HG03280 (cell line): ENCODE measurements around the gene PROSER2.
"Not testable (repeated sequence)": the region's sequence is repeated elsewhere in the genome, so short reads cannot be mapped to it uniquely, and the experiment has no call there.

Source experiments
- ATAC-seq: cut with Tn5 transposase; IDR thresholded peaks from one replicate; pipeline ENCODE4 v1.9.1; 2021; ENCODE audit warnings: mild to moderate bottlenecking, moderate library complexity; ENCODE audit not compliant: unreplicated experiment

The PROSER2 gene

DNA sequence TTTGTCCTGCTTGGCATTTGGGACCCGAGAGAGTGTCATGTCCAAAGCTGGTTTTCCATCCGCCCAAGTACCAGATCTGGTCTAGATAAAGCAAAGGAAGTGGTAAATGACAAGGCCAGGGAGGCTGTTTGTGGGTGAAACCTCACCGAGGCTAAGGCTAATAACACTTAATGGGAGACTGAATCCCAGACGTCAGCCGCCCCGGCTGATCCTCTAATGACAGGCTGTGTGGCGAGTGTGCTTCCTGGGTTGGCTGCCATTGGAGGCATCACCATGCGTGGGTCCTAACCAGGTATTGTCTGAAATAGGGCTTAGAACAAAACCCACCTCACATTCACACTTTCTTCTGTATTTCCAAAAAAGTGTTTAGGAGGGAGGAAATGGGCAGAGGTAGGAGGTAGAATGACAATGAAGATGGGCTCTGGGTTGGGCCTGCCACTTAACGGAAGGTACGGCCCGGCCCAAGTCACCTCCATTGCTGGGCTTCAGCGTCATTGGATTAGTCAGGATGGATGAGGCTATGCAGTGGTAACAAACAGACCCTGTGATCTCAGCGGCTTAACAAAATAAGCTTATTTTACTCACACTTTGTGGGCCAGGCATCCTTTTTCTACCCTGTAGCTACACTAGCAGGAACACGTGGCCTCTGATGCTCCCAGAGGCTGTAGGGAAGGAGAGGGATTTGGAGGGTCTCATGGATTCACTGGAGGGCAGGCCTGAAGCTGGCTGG lies 59.7 kb downstream of the PROSER2 start:
- ATAC-seq: no peak

DNA sequence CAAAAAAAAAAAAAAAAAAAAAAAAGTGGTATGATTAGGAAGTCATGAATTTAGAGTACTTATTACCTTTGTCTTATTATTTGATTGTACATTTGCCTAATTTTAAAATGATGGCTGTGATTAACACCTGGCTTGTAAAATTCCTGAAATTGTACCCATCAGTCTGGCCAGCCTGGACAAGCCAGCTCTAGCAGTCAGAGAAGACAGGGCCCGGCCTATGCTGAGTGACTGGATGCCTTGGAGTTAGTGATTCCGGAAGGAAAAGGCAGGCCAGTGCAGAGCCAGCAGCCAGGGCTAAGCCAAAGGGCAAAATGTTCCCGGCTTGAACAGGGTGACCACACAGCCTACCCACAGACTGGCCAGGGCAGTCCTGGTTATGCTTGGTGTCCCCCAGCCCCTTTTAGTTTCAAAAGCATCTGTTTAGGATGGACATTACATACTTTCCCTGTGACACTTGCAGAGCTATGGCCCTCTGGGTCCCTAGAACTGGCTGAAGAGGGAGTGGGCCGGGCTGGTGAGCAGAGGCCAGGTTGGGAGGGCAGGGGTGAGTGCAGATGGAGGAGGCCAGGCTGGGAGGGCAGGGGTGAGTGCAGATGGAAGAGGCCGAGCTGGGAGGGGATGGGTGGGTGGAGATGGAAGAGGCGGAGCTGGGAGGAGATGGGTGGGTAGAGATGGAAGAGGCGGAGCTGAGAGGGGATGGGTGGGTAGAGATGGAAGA lies 61.7 kb downstream of the PROSER2 start:
- ATAC-seq: no peak

DNA sequence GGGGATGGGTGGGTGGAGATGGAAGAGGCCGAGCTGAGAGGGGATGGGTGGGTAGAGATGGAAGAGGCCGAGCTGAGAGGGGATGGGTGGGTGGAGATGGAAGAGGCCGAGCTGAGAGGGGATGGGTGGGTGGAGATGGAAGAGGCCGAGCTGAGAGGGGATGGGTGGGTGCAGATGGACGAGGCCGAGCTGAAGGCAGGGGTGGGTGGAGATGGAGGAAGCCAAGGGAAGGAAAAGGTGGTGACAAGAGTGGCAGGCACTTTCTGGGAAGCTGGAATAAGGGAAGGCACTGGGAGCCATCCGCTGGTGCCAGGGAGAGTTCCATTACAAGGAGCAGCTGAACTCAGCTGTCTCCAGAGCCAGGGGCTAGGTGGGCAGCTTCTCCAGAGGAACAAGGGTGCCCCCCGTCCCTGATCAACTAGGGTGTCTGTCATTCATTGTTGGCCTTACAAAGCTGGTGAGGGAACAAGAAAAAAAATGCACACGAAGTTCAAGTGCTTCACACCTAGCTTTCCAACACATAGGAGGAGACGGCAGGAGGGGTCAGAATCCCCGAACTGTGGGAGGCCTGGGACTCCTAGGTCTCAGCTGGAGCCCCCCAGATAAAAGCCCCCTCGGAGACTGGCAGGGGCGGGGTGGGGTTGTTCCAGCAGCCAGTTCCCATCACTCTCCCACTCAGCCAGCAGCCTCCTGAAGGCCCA lies 62.4 kb downstream of the PROSER2 start:
- ATAC-seq: no peak

DNA sequence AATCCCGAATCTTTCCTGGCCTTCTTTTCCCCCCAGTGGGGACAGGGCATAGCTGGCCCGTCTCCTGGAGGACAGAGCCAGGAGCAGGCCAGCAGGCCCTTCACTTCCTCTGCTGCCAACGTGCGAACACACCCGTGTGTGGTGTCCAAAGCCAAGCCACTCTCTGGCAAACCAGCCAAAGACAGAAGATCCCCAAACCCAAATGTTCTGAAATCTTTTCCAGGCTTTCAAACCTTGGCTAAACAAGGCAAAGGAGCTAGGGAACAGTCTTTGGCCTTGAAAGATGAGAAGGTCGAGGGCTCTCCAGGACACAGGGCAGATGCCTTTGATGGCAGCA lies 63.0 kb downstream of the PROSER2 start:
- no peak for ATAC-seq

DNA sequence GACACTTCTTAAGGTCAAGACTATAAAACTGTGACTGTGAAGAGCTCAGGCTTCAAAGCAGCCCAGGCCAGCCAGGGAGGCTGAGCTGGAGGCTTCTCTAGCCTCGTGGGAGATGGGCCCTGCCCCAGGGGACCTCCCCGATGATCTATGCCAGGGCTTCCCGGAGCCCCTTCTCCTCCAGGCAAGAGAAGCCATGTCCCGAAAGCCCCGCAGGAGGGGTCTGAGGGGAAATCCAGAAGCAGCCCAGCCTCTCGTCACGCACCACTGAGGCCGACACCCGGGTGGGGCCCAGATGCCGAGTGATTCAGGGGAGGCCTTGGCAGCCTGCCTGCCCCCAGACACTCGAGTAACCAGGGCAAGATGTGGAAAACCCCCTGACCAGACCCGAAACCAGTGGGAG lies 63.7 kb downstream of the PROSER2 start:
- ATAC-seq: no peak

DNA sequence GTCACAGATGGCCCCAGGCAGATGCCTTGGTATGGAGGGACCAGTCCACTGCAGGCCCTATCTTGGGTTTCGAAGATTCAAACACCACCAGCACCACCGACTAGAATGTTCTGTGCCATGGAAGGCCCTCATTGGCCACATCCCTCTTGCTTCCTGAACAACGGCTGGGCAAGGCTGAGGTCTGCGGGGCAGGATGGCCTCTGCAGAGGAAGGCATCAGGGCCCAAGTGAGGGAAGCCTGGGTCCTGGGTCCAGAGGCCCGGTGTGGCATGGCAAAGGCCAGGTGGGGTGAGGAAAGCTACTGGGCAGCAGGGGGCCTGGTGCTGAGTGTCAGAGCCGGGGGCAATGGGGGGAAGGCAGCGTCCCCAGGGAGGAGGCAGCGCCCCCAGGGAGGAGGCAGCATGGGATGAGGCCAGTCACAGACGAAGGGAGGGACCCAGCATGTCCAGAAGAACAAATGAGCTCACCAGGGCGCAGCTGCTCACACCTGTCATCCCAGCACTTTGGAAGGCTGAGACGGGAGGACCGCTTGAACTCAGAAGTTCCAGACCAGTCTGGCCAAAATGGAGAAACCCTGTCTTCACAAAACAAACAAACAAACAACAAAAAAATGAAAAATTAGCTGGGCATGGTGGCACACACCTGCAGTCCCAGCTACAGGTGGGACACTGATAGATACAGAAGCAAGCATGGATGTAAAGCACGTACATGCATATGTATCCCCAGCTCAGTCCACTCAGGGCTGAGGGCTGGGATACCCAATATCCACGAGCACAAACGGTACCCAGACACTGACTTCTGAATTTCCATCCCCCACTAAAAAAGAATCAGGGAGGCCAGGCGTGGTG lies 64.4 kb downstream of the PROSER2 start:
- no peak for ATAC-seq

DNA sequence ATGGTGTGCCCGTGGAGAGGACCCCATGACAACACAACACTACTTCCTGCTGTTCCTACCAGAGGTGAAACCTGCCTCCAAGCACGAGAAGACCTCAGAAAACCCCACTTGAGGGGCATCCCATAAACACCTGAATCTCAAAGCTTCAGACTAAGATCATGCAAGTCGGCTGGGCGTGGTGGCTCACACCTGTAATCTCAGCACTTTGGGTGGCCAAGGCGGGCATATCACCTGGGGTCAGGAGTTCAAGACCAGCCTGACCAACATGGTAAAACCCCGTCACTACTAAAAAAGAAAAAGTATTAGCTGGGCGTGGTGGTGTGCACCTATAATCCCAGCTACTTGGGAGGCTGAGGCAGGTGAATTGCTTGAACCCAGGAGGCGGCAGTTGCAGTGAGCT lies 66.1 kb downstream of the PROSER2 start:
- ATAC-seq: not testable (repeated sequence)

DNA sequence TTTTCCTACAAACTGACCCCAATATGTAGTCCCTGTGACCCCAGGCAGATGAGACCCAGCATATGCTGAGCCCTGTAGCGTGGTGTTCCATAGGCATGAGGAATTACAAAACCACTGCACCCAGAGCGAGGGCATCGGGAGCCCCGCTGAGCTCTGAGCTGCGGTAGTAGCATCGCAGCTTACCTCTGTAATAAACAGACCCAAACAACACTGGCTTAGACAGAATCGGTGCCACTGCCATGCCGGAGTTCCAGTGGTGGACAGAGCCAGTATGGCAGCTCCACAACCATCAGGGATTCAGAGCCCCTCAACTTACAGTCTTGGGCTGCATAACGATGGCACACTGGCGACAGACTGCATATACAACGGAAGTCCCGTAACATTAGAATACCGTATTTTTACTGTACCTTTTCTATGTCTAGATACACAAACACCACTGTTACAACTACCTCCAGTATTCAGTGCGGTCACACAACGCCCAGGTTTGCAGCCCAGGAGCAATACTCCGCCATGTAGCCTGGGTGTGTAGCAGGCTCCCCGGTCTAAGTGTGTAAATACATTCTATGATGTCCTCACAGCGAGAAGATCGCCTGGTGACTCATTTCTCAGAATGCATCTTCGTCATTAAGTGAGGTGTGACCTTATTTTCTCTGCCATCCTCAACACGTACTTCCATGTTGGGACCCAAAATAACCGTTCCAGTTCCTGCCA lies 68.8 kb downstream of the PROSER2 start:
- ATAC-seq: no peak

DNA sequence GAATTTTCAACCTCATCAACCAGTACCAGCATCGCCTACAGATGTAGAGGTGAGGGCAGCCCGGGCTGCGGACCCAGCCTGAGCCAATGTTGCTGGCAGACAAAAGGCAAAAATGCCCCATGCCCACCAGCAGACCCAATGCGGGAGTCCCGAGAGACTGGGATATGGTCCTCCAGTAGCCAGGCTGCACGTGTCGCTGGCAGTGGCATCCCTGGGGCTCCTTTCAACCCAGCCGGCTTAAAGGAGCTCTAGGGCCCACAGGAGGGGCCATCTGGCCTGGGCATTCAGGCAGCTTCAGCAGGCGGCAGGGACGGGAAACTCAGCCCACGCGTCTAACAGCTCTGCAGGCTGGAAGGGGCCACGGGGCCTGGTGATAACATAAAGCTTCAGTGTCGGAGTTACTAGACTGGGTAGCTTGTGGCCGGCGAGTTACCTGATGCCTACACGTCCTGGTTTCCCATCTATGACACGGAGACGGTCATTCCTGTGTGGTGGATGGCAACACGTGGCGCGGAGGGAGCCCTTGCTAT lies 70.7 kb downstream of the PROSER2 start:
- ATAC-seq: no peak

DNA sequence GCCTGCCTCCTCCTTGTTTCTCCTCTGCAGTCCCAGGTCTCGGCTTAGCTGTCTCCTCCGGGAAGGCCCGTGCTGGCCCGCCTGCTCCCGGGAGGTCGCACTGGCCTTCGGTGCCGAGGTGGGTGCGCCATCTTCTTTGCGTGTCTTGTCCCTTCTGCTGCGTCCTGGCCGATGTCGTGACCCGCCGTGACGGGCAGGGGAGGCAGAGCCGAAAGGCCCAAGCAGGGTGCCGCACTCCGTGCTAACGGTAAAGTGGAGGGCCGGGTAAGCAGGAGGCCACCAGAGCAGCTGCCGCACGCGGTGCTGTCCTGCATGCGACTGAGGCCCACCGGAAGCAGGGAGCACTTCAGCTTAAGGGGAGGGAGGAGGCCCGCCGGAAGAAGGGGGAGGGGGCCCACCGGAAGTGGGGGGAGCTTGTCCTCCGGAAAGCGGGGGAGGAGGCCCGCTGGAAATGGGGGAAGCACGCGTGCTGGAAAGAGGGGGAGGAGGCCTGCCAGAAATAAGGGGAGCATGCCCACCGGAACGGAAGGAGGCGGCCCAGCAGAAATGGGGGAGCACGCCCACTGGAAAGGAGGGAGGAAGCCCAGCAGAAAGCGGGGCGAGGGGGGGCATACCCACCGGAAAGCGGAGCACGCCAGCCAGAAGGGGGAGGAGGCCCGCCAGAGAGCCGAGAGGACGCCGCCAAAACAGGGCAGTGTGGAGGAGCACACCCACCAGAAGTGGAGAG lies 71.4 kb downstream of the PROSER2 start:
- ATAC-seq: no peak

DNA sequence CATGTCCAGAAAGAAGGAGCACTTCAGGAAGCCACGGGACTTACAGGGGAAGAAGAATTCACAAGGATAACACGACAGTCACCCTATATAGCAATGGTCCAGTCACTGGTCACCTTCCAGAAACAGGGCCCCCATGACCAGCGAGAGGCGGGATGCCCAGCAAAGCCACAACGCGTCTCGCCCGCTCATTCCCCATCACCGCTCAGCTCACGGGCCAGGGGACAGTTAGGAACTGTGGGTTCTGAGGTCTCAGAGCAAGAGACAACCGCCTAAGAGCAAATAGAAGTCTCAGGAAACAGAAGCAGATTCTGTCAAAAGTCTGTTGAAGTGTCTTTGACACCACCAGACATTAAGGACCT lies 71.9 kb downstream of the PROSER2 start:
- no peak for ATAC-seq

DNA sequence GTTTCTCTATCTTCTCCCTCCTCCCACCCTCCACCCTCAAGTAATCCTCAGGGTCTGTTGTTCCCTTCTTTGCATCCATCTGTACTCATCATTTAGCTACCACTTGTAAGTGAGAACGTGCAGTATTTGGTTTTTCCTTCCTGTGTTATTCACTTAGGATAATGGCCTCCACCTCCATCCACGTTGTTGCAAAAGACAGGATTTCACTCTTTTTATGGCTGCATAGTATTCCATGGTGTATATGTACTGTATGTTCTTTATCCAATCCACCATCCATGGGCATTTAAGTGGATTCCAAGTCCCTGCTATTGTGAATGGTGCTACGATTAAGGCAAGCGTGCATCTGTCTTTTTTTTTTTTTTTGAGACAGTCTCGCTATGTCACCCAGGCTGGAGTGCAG lies 72.4 kb downstream of the PROSER2 start:
- ATAC-seq: no peak

DNA sequence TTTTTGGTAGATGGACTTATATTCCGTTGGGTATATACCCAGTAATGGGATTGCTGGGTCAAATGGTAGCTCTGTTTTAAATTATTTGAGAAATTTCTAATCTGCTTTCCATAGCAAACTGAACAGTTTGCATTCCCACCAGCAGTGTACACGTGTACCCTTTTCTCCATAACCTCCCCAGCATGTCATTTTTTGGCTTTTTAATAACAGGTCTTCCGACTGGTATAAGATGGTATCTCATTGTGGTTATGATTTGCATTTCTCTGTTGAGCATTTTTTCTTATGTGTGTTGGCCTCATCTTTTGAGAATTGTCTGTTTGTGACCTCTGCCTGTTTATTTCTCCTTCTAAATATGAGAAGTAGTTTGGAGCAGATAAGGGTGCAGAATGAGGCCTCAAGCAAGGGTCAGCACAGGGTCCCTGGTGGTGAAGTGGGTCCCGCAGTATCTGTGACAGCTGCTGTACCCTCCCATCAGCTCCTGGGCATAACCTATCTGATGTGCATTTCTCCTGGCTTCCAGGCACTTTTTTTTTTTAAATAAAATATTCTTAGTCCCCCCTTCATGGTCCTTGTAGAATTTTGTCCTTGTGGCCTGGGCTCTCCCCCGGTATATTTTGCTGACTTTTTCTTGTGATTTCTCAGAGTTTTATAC lies 73.5 kb downstream of the PROSER2 start:
- ATAC-seq: no peak

DNA sequence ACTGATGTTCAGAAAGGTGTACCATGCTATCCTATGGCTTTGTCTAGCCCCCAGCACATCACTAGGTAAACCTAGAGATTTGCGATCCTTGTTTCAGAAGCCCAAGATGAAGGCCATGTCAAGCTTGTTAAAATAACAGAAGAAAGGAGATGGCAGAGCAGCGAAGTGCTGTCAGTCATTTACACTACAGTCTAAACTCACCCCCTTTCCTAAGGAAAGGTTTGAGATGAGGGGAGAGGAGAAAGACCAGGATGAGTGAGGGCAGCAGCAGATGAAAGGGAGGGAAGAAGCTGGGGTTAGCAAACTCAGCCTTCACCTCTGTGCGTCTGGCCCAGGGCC lies 74.8 kb downstream of the PROSER2 start:
- ATAC-seq: no peak

DNA sequence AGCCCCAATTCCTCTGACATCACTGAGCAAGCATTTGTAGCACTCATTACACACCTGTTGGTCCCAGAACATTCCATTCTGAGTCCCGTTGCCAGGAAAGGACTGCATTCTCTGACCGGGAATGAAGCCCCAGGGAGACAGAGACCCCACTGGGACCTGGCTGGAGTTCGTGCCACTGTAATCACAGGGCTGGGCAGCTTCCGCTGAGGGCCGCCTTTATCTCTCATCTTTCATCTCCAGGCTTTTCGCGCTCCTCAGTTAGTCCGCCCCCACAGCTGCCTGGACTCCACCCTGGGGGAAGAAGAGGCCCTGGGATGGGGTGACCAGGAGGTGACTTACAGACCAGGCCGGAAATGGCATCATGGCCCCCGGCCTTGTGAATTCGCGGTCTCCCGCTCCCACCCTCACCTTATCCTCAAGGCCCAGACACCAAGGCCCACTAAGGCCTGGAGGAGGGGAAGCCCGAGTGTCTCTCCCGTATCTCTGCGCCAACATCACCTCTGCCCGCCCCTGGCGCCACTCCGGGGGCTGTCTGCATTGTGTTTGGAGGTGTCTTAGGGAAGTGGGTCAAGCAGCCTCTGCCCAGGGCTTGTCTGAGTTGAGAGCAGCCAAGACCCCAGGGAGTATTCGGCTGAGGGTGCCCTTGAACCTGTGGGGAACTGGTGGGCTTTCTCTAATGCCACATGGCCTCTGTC lies 75.4 kb downstream of the PROSER2 start:
- no peak for ATAC-seq

DNA sequence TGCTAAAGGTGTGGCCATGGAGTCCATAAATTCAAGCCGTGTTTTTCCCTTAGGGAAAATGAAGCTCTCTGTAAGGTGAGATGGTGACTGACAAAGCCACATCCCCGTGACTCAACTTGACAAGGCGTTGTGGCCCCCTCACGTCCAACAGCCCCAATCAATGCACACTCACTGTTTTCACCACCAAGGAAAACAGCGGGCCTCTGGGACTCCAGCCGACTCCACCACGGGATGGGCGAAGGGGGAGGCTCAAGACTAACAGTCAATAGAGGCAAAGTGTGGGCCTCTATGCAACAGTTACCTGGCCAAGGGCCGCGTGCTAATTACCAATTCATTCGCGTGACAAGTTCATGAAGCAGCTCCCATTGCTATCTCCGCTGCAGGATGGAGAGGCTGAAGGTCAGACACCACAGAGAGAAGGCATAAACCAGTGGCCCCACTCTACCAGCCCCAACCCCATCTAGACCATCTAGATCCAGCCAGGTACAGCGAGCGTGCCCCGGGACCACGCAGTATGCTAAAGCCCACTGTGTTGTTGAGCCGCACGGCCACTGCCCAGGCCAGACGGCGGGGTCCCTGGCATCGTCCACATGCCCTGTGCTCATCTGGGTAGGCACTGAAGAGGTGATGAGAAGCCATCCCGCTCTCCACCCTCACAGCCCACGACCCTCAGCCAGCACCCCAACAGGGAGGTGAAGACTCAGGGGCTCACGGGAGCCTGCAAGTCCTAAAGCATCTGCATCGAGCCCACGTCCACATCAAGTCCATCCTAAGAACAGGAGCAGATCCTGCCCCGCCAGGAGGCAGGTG lies 76.1 kb downstream of the PROSER2 start:
- ATAC-seq: no peak

DNA sequence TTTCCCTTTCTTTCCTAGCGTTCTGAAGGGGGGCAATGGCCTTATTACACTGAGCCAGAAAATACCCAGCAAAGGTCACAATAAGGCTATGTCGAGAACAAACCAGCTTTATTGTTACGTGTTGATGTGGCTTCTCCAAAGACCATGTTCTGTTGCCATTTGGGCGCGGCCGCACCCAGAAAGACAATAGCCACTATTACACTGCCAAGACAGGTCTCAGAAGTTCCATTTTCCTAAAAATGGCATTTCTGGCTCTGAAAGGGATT lies 77.8 kb downstream of the PROSER2 start:
- no peak for ATAC-seq

DNA sequence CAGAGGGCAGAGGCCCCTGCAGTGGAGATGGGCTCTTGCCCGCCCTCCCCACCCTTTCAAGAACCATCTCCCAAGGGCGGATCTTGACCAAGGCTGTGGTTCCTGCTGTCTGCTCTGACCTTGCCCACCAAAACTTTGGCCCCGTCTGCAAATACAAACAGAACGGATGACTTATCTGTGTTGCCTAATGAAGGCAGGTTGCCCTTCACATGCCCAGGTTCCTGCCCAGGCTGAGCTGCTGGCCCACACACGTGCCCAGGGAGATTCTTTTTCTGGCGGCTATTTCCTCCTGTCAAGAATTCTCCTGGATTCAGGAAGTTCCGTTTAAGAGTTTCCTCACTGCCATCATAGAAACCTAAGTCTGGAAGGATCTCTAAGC lies 78.3 kb downstream of the PROSER2 start:
- no peak for ATAC-seq
